ENCODE results near the gene PAIP1.
"Not testable (repeated sequence)": the region's sequence is repeated elsewhere in the genome, so short reads cannot be mapped to it uniquely, and the experiment has no call there.

Gene PAIP1

GRCh38 chr5:43556857-43557542 lies at the start of gene PAIP1:
PAIP1 (minus strand) TSS chr5:43557077; CDS start chr5:43556846, 231 bp downstream.
- Mint-ChIP-seq H3K27me3 (no peaks in the 10 kb centered on the region), H3K36me3 (no peaks in the 10 kb centered on the region), H3K4me1 (peaks cover 10% of the 10 kb centered on the region), H3K27ac (peak within 1 kb of the TSS; percentile 96), H3K4me3 (peak within 1 kb of the TSS; percentile 88), H3K9me3 (no peaks in the 10 kb centered on the region)

- H3K27me3 Mint-ChIP-seq: no peaks in the 10 kb centered on the region
- peak overlapping the region; percentile 70 for H3K27ac Mint-ChIP-seq
- H3K4me1 Mint-ChIP-seq: peaks cover 70% of the 10 kb centered on the region
- H3K9me3 Mint-ChIP-seq: no peaks in the 10 kb centered on the region
- H3K36me3 Mint-ChIP-seq: peaks cover 12% of the 10 kb centered on the region
- no peak overlapping the region for H3K4me3 Mint-ChIP-seq
Measured at GRCh38 chr5:43606351-43606750, 49.5 kb upstream of the PAIP1 start.

GRCh38 chr5:43604699-43605098 lies 47.8 kb upstream of the PAIP1 start:
- H3K27ac Mint-ChIP-seq: no peak overlapping the region
- peaks cover 65% of the 10 kb centered on the region for H3K4me1 Mint-ChIP-seq
- H3K36me3 Mint-ChIP-seq: peaks cover 10% of the 10 kb centered on the region
- peak overlapping the region; percentile 93 for H3K4me3 Mint-ChIP-seq
- H3K27me3 Mint-ChIP-seq: no peaks in the 10 kb centered on the region
- no peaks in the 10 kb centered on the region for H3K9me3 Mint-ChIP-seq

GRCh38 chr5:43603344-43604217 lies 46.7 kb upstream of the PAIP1 start:
- Mint-ChIP-seq H3K36me3 (peaks cover 10% of the 10 kb centered on the region), H3K4me1 (peaks cover 54% of the 10 kb centered on the region), H3K4me3 (peak overlapping the region; percentile 93), H3K27me3 (no peaks in the 10 kb centered on the region), H3K27ac (peak overlapping the region; percentile 94), H3K9me3 (no peaks in the 10 kb centered on the region)

- H3K36me3 Mint-ChIP-seq: peaks cover 12% of the 10 kb centered on the region
- H3K4me1 Mint-ChIP-seq: peaks cover 51% of the 10 kb centered on the region
- no peaks in the 10 kb centered on the region for H3K27me3 Mint-ChIP-seq
- peak within 1 kb of the TSS; percentile 93 for H3K4me3 Mint-ChIP-seq
- no peaks in the 10 kb centered on the region for H3K9me3 Mint-ChIP-seq
- peak within 1 kb of the TSS; percentile 99 for H3K27ac Mint-ChIP-seq
Measured at GRCh38 chr5:43602461-43603343, 45.8 kb upstream of the PAIP1 start, which contains the start of gene NNT. NNT (plus strand) TSS chr5:43603180; CDS start chr5:43609196, 6,016 bp downstream.

- H3K27me3 Mint-ChIP-seq: no peaks in the 10 kb centered on the region
- H3K36me3 Mint-ChIP-seq: peaks cover 12% of the 10 kb centered on the region
- peak overlapping the region; percentile 23 for H3K27ac Mint-ChIP-seq
- peak overlapping the region; percentile 93 for H3K4me3 Mint-ChIP-seq
- no peaks in the 10 kb centered on the region for H3K9me3 Mint-ChIP-seq
- peaks cover 43% of the 10 kb centered on the region for H3K4me1 Mint-ChIP-seq
Measured at GRCh38 chr5:43601454-43602260, 44.8 kb upstream of the PAIP1 start.

- H3K36me3 Mint-ChIP-seq, H3K4me3 Mint-ChIP-seq, H3K27me3 Mint-ChIP-seq, H3K27ac Mint-ChIP-seq, H3K9me3 Mint-ChIP-seq: not testable (repeated sequence)
- peaks cover 27% of the 10 kb centered on the region for H3K4me1 Mint-ChIP-seq
Measured at GRCh38 chr5:43598927-43599326, 42.0 kb upstream of the PAIP1 start.

- H3K36me3 Mint-ChIP-seq: peaks cover 7% of the 10 kb centered on the region
- H3K4me1 Mint-ChIP-seq: no peaks in the 10 kb centered on the region
- H3K27me3 Mint-ChIP-seq: no peaks in the 10 kb centered on the region
- no peak overlapping the region for H3K4me3 Mint-ChIP-seq
- H3K9me3 Mint-ChIP-seq: no peaks in the 10 kb centered on the region
- H3K27ac Mint-ChIP-seq: no peak overlapping the region
Measured at GRCh38 chr5:43592363-43592762, 35.5 kb upstream of the PAIP1 start.

GRCh38 chr5:43590700-43591099 lies 33.8 kb upstream of the PAIP1 start:
- H3K27me3 Mint-ChIP-seq: no peaks in the 10 kb centered on the region
- H3K36me3 Mint-ChIP-seq: peaks cover 10% of the 10 kb centered on the region
- no peaks in the 10 kb centered on the region for H3K4me1 Mint-ChIP-seq
- H3K9me3 Mint-ChIP-seq: no peaks in the 10 kb centered on the region
- H3K4me3 Mint-ChIP-seq: no peak overlapping the region
- no peak overlapping the region for H3K27ac Mint-ChIP-seq

- Mint-ChIP-seq H3K27ac (no peak overlapping the region), H3K4me3 (no peak overlapping the region), H3K9me3 (no peaks in the 10 kb centered on the region), H3K36me3 (peaks cover 10% of the 10 kb centered on the region), H3K4me1 (no peaks in the 10 kb centered on the region), H3K27me3 (no peaks in the 10 kb centered on the region)
Measured at GRCh38 chr5:43589310-43589709, 32.4 kb upstream of the PAIP1 start.

- no peak overlapping the region for H3K4me3 Mint-ChIP-seq
- peaks cover 10% of the 10 kb centered on the region for H3K36me3 Mint-ChIP-seq
Measured at GRCh38 chr5:43588842-43589241, 32.0 kb upstream of the PAIP1 start.

GRCh38 chr5:43584166-43584699 lies 27.4 kb upstream of the PAIP1 start:
- no peak overlapping the region for H3K27ac Mint-ChIP-seq
- H3K4me3 Mint-ChIP-seq: no peak overlapping the region
- no peaks in the 10 kb centered on the region for H3K27me3 Mint-ChIP-seq
- H3K9me3 Mint-ChIP-seq: no peaks in the 10 kb centered on the region
- H3K4me1 Mint-ChIP-seq: no peaks in the 10 kb centered on the region
- H3K36me3 Mint-ChIP-seq: peaks cover 12% of the 10 kb centered on the region

More at GRCh38 chr5:43588842-43589241, 32.0 kb upstream of the PAIP1 start:
- H3K4me1 Mint-ChIP-seq: no peaks in the 10 kb centered on the region
- H3K9me3 Mint-ChIP-seq: no peaks in the 10 kb centered on the region
- H3K27me3 Mint-ChIP-seq: no peaks in the 10 kb centered on the region
- H3K27ac Mint-ChIP-seq: no peak overlapping the region

GRCh38 chr5:43583724-43584123 lies 26.8 kb upstream of the PAIP1 start:
- H3K4me3 Mint-ChIP-seq: no peak overlapping the region
- H3K4me1 Mint-ChIP-seq: no peaks in the 10 kb centered on the region
- no peaks in the 10 kb centered on the region for H3K9me3 Mint-ChIP-seq
- H3K36me3 Mint-ChIP-seq: peaks cover 12% of the 10 kb centered on the region
- no peaks in the 10 kb centered on the region for H3K27me3 Mint-ChIP-seq
- no peak overlapping the region for H3K27ac Mint-ChIP-seq

All from activated naive CD4-positive, alpha-beta T cell treated with anti-CD3 and anti-CD28 coated beads, Interleukin-2, amount 50 U/mL, for 24 hours (primary cell).